ENCODE results near the gene SYTL1.

- TF ChIP-seq RAD21 (IDR thresholded peaks at IDR 0.05; ENCODE audit: low read depth) (no peak), EP300 (IDR thresholded peaks at IDR 0.05; ENCODE audit: borderline replicate concordance) (no peak), FOXM1 (IDR thresholded peaks at IDR 0.05; ENCODE audit: borderline replicate concordance, low read depth) (no peak), TAF1 (IDR thresholded peaks at IDR 0.05; ENCODE audit: low read depth) (no peak)
These were observed 53.1 kb downstream of the SYTL1 start for GRCh38 chr1:27394925-27395324.
